Measurements from ENCODE around the gene PLCH1.

- TF ChIP-seq CTCF (CRISPR knock-in tag; IDR thresholded peaks at IDR 0.05) (no peak), POLR2AphosphoS5 (IDR thresholded peaks at IDR 0.05; ENCODE audit: low read depth, low read length) (no peak), FOSL1 (CRISPR knock-in tag; IDR thresholded peaks at IDR 0.05; ENCODE audit: borderline replicate concordance) (no peak), POLR2G (IDR thresholded peaks at IDR 0.05; ENCODE audit: low read depth, low read length) (no peak), ZNF296 (CRISPR knock-in tag; conservative IDR thresholded peaks at IDR 0.05) (no peak), RORA (CRISPR knock-in tag; IDR thresholded peaks at IDR 0.05) (no peak), CREB1 (IDR thresholded peaks at IDR 0.05) (no peak), CREB1 (CRISPR knock-in tag; IDR thresholded peaks at IDR 0.05) (no peak), SATB2 (CRISPR knock-in tag; IDR thresholded peaks at IDR 0.05) (no peak), ZSCAN12 (CRISPR knock-in tag; IDR thresholded peaks at IDR 0.05) (no peak), FLYWCH1 (CRISPR knock-in tag; IDR thresholded peaks at IDR 0.05) (no peak), GABPA (IDR thresholded peaks at IDR 0.05; ENCODE audit: low read depth, low read length) (no peak), GABPA (CRISPR knock-in tag; IDR thresholded peaks at IDR 0.05; ENCODE audit: low read depth) (no peak)
- TF ChIP-seq, protein P1, sequence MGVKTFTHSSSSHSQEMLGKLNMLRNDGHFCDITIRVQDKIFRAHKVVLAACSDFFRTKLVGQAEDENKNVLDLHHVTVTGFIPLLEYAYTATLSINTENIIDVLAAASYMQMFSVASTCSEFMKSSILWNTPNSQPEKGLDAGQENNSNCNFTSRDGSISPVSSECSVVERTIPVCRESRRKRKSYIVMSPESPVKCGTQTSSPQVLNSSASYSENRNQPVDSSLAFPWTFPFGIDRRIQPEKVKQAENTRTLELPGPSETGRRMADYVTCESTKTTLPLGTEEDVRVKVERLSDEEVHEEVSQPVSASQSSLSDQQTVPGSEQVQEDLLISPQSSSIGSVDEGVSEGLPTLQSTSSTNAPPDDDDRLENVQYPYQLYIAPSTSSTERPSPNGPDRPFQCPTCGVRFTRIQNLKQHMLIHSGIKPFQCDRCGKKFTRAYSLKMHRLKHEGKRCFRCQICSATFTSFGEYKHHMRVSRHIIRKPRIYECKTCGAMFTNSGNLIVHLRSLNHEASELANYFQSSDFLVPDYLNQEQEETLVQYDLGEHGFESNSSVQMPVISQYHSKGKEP (CRISPR knock-in tag; IDR thresholded peaks at IDR 0.05) = no peak
- TF ChIP-seq, protein P2, sequence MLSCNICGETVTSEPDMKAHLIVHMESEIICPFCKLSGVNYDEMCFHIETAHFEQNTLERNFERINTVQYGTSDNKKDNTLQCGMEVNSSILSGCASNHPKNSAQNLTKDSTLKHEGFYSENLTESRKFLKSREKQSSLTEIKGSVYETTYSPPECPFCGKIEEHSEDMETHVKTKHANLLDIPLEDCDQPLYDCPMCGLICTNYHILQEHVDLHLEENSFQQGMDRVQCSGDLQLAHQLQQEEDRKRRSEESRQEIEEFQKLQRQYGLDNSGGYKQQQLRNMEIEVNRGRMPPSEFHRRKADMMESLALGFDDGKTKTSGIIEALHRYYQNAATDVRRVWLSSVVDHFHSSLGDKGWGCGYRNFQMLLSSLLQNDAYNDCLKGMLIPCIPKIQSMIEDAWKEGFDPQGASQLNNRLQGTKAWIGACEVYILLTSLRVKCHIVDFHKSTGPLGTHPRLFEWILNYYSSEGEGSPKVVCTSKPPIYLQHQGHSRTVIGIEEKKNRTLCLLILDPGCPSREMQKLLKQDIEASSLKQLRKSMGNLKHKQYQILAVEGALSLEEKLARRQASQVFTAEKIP (CRISPR knock-in tag; IDR thresholded peaks at IDR 0.05; ENCODE audit: borderline replicate concordance) = no peak
Measured at GRCh38 chr3:155651489-155652218, 93.2 kb downstream of the PLCH1 start.

All from HepG2 (cell line).